ENCODE measurements around the gene MAN2A1.

- TF ChIP-seq, protein P1, sequence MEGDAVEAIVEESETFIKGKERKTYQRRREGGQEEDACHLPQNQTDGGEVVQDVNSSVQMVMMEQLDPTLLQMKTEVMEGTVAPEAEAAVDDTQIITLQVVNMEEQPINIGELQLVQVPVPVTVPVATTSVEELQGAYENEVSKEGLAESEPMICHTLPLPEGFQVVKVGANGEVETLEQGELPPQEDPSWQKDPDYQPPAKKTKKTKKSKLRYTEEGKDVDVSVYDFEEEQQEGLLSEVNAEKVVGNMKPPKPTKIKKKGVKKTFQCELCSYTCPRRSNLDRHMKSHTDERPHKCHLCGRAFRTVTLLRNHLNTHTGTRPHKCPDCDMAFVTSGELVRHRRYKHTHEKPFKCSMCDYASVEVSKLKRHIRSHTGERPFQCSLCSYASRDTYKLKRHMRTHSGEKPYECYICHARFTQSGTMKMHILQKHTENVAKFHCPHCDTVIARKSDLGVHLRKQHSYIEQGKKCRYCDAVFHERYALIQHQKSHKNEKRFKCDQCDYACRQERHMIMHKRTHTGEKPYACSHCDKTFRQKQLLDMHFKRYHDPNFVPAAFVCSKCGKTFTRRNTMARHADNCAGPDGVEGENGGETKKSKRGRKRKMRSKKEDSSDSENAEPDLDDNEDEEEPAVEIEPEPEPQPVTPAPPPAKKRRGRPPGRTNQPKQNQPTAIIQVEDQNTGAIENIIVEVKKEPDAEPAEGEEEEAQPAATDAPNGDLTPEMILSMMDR (IDR thresholded peaks at IDR 0.05) = no peak
- TF ChIP-seq POLR2A (IDR thresholded peaks at IDR 0.05) = no peak
These were observed 163.7 kb downstream of the MAN2A1 start for GRCh38 chr5:109853377-109853776.

Measured in adrenal gland (tissue), 5 donors.